Heart left ventricle (tissue), 16 donors: ENCODE data around the gene MMP24OS. TPM values are rescaled to one million over a fixed set of nuclear protein-coding genes. Genes with fewer than 3 reads are reported as not detected.

ENCODE experiments used
- ATAC-seq, 4 donors: fragments of 200-7000 bp; cut with Tn5 transposase; one replicate each; pipeline ENCODE4 v1.9.1; 2020 to 2022; ENCODE audit warnings: moderate library complexity in 4 of 4, mild to moderate bottlenecking in 3 of 4, moderate number of reproducible peaks in 1 of 4
- DNase-seq, 5 donors: peaks; one replicate each; pipeline ENCODE4 v3.0.0-alpha.2; 2020
- H3K27ac ChIP-seq, 12 donors: fragments of 200-600 bp; sonication (generic) in 4 of 12; one replicate each; pipeline versions ENCODE4 v1.5.0 to v1.8.0; 2016 to 2022; ENCODE audit warnings: mild to moderate bottlenecking in 2 of 12
- H3K27me3 ChIP-seq, 9 donors: fragments of 200-600 bp; sonication (generic) in 2 of 9; one replicate each; pipeline versions ENCODE4 v1.5.1 to v1.8.0; 2016 to 2022; ENCODE audit warnings: mild to moderate bottlenecking in 3 of 9
- H3K36me3 ChIP-seq, 9 donors: fragments of 200-600 bp; sonication (generic) in 2 of 9; one replicate each; pipeline versions ENCODE4 v1.5.0 to v1.8.0; 2018 to 2022; ENCODE audit warnings: mild to moderate bottlenecking in 2 of 9
- H3K4me1 ChIP-seq, 12 donors: fragments of 200-600 bp; sonication (generic) in 4 of 12; one replicate each; pipeline versions ENCODE4 v1.5.0 to v1.8.0; 2016 to 2022; ENCODE audit warnings: mild to moderate bottlenecking in 3 of 12
- H3K4me3 ChIP-seq, 12 donors: fragments of 200-600 bp; sonication (generic) in 4 of 12; one replicate each; pipeline versions ENCODE4 v1.5.0 to v1.8.0; 2017 to 2022; ENCODE audit warnings: mild to moderate bottlenecking in 9 of 12, moderate library complexity in 4 of 12
- H3K9me3 ChIP-seq, 12 donors: fragments of 200-600 bp; sonication (generic) in 4 of 12; one replicate each; pipeline versions ENCODE4 v1.5.0 to v1.8.0; 2016 to 2022; ENCODE audit warnings: mild to moderate bottlenecking in 1 of 12
- CTCF ChIP-seq, 12 donors: fragments of 200-600 bp; sonication (generic) in 4 of 12; IDR thresholded peaks; one replicate each; pipeline versions ENCODE4 v1.5.0 to v1.8.0; 2018 to 2022; ENCODE audit warnings: antibody characterized with exemption in 12 of 12, mild to moderate bottlenecking in 5 of 12
- POLR2A ChIP-seq, 2 donors: fragments of 450-650 bp; IDR thresholded peaks; one replicate each; pipeline ENCODE4 v1.6.1; 2017; ENCODE audit warnings: antibody characterized with exemption in 2 of 2, mild to moderate bottlenecking in 2 of 2, moderate library complexity in 2 of 2
- WGBS, 4 donors: extraction: QIAGEN DNeasy Blood & Tissue Kit in 2 of 4; methylation state at CpG; one replicate each; pipeline versions ENCODE4 v1.1.5 to v1.1.7; 2013 to 2018; 5-methylcytosine and 5-hydroxymethylcytosine counted together
- intact Hi-C, 10 donors: fragments of 100-400 bp; cut with DNase I; formaldehyde crosslinking; loops; one replicate each; pipeline versions ENCODE4 v1.11.1 to v1.14.2; 2022
- polyA plus RNA-seq, 2 donors: library from polyadenylated mRNA; stranded (reverse); fragments of 200-250 nt; gene quantifications; one replicate each; pipeline ENCODE4 v1.2.3, GENCODE V29; 2013
- total RNA-seq, 9 donors: library from RNA; depleted of rRNA in 2 of 9; stranded (reverse); fragments of >200 nt in 2 of 9; fragmentation: NEBNext Ultra II Directional in 3 of 9; extraction: Animal tissue kit (Norgen Biotek cat#: 25700) in 3 of 9; gene quantifications; one replicate each; pipeline versions ENCODE4 v1.1.0 to v1.2.4, GENCODE V29; 2016 to 2023
- donor health status: ischemic (EF 13 %, LVEDD 7.1; RV severe dilation, severe dysfunction).
- donor health status: healthy with polysubstance abuse.
- donor health status: DM: no; HTN: yes; CAD: no.
- donor health status: DM: no; HTN: no; CAD: no.
- donor health status: ischemic (EF 25% LVEDD 6.9; RV normal size, moderate dysfunction).
- donor health status: ischemic (EF 25% LVEDD 5.7; RV mildly dilated, moderate dysfunction).
- donor health status: healthy.
- donor health status: DM: yes; HTN: yes; CAD: no.
- donor health status: ischemic (EF 35%, LVEDD 5.7; RV mildly dilated, moderate dysfunction).
- donor health status: nonischemic (EF 11% LVEDD 7.7; RV severe dilation, severe dysfunction).
- donor health status: DM: yes; HTN: yes; CAD: no.
- donor health status: PGD.
- donor health status: ischemic (EF 29% LVEDD 5.4; RV normal size, mild dysfunction).
- donor health status: nonischemic (EF 23%, LVEDD 6.1; RV moderate dilation, normal function).

The MMP24OS gene
- total and polyA plus RNA-seq, 11 donors = 11.7 to 64.8 (median 41.6) TPM

GRCh38 chr20:35286899-35287508 lies 9.1 kb upstream of the MMP24OS start:
- DNase-seq = peak in 1 of 5 donors; percentile 53
- Histone ChIP-seq H3K4me1 (peaks cover 5 to 24% (median 13%) of the 10 kb centered on the region in 12 donors), H3K4me3 (no peak overlapping the region), H3K9me3 (no peaks in the 10 kb centered on the region), H3K27me3 (peaks cover 0 to under 1% (median 0%) of the 10 kb centered on the region in 9 donors), H3K36me3 (peaks cover 0 to 13% (median 3%) of the 10 kb centered on the region in 9 donors), H3K27ac (no peak overlapping the region)
- no peak for TF ChIP-seq POLR2A (IDR thresholded peaks at IDR 0.05)
- no peak for TF ChIP-seq CTCF (IDR thresholded peaks at IDR 0.05)
- ATAC-seq = no peak
- 87 to 90% (median 89%) methylated on average over 13 to 17 of the region's 17 CpGs for WGBS, 4 donors
- intact Hi-C loops = no loop called here

- TF ChIP-seq POLR2A (IDR thresholded peaks at IDR 0.05) (no peak), CTCF (IDR thresholded peaks at IDR 0.05) (no peak)
- no peaks in the 10 kb centered on the region for H3K27me3 ChIP-seq
- ATAC-seq = no peak
- H3K9me3 ChIP-seq = no peaks in the 10 kb centered on the region
- no peak overlapping the region for H3K4me3 ChIP-seq
- peaks cover 0 to 20% (median 3%) of the 10 kb centered on the region in 9 donors for H3K36me3 ChIP-seq
- intact Hi-C loops = no loop called here
- peak in 1 of 5 donors; percentile 52 for DNase-seq
- H3K4me1 ChIP-seq = peaks cover 5 to 24% (median 13%) of the 10 kb centered on the region in 12 donors
- 85 to 98% (median 92%) methylated on average over 10 to 12 of the region's 12 CpGs for WGBS, 4 donors
- H3K27ac ChIP-seq = no peak overlapping the region
These were observed 8.4 kb upstream of the MMP24OS start for GRCh38 chr20:35286077-35286898.

- H3K9me3 ChIP-seq = no peaks in the 10 kb centered on the region
- TF ChIP-seq CTCF (IDR thresholded peaks at IDR 0.05) = no peak
- TF ChIP-seq POLR2A (IDR thresholded peaks at IDR 0.05) = no peak
- DNase-seq = no peak
- peaks cover 5 to 24% (median 13%) of the 10 kb centered on the region in 12 donors for H3K4me1 ChIP-seq
- intact Hi-C loops = no loop called here
- ATAC-seq = no peak
- no peaks in the 10 kb centered on the region for H3K27me3 ChIP-seq
- peaks cover 0 to 22% (median 3%) of the 10 kb centered on the region in 9 donors for H3K36me3 ChIP-seq
- H3K27ac ChIP-seq = no peak overlapping the region
- 83 to 90% (median 85%) methylated on average over 5 of the region's 5 CpGs for WGBS, 4 donors
- H3K4me3 ChIP-seq = no peak overlapping the region
These were observed 7.8 kb upstream of the MMP24OS start for GRCh38 chr20:35285806-35286076.
